ENCODE measurements around the gene ZMYND15.

- TF ChIP-seq CTCF (IDR thresholded peaks at IDR 0.05; ENCODE audit: low read depth, low read length, poor library complexity, severe bottlenecking) = no peak
- no peak for TF ChIP-seq EZH2phosphoT487 (IDR thresholded peaks at IDR 0.05; ENCODE audit: borderline replicate concordance, low read length)
These were observed 3.6 kb downstream of the ZMYND15 start for GRCh38 chr17:4743216-4743615.

Measured in DOHH2 (cell line).